AG10803 (cell line): ENCODE measurements around the gene LSR.

Experiments used
- DNase-seq: peaks from one replicate; pipeline ENCODE4 v3.0.0; 2010; ENCODE audit warnings: low read depth
- H3K4me3 ChIP-seq: 2 replicates; pipeline ENCODE4 v1.5.1; 2011; ENCODE audit warnings: mild to moderate bottlenecking, low read length, control low read depth
- CTCF ChIP-seq: conservative IDR thresholded peaks from 2 replicates; pipeline ENCODE4 v1.5.1; 2011; ENCODE audit warnings: mild to moderate bottlenecking, low read length, control low read depth, inconsistent platforms

Gene LSR, protein sequence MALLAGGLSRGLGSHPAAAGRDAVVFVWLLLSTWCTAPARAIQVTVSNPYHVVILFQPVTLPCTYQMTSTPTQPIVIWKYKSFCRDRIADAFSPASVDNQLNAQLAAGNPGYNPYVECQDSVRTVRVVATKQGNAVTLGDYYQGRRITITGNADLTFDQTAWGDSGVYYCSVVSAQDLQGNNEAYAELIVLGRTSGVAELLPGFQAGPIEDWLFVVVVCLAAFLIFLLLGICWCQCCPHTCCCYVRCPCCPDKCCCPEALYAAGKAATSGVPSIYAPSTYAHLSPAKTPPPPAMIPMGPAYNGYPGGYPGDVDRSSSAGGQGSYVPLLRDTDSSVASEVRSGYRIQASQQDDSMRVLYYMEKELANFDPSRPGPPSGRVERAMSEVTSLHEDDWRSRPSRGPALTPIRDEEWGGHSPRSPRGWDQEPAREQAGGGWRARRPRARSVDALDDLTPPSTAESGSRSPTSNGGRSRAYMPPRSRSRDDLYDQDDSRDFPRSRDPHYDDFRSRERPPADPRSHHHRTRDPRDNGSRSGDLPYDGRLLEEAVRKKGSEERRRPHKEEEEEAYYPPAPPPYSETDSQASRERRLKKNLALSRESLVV

GRCh38 chr19:35248310-35249145 lies at the start of gene LSR:
Gene LSR, plus strand, starts transcription at chr19:35249002. Its CDS starts 21 bp downstream, at chr19:35249023.
- no peak within 1 kb of the TSS for H3K4me3 ChIP-seq
- no peak for TF ChIP-seq CTCF
- no peak for DNase-seq

GRCh38 chr19:35199481-35199880 lies 49.3 kb upstream of the LSR start:
- TF ChIP-seq CTCF, result no peak
- H3K4me3 ChIP-seq, result no peak overlapping the region
- DNase-seq, result no peak

- DNase-seq, result no peak
- no peak overlapping the region for H3K4me3 ChIP-seq
- no peak for TF ChIP-seq CTCF
Measured at GRCh38 chr19:35202722-35203688, 45.8 kb upstream of the LSR start.

DNA sequence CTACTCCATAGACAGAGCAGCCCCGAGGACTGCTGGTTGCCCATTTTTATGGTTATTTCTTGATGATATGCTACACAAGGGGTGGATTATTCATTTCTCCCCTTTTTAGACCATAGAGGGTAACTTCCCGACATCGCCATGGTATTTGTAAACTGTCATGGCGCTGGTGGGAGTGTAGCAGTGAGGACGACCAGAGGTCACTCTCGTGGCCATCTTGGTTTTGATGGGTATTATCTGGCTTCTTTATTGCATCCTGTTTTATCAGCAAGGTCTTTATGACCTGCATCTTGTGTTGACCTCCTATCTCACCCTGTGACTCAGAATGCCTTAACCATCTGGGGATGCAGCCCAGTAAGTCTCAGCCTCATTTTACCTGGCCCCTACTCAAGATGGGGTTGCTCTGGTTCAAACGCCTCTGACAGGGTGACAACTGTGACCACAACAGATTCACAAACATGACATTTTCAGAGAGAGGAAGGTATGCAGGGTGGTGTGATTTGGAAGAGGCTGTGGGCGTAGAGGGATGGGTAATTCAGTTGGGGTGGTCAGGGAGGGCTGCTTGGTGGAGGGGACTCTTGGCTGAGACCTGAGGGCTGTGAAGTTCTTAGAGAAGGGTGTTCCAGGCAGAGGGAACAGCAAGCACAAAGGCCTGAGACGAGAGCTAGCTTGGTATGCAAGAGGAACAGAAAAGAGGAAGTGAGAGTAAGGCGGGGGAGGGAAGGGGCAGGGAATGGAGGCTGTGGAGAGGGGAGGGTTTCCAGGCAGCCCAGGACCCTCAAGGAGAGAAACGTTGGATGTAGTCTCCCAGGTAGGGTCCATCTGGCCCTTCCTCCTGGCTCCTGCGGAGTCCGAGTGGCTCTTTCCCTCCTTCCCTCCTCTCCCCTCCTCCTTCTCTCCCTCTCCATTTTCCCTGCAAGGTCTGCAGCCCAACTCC lies 43.7 kb upstream of the LSR start:
- TF ChIP-seq CTCF, result no peak
- DNase-seq, result no peak
- no peak overlapping the region for H3K4me3 ChIP-seq

DNA sequence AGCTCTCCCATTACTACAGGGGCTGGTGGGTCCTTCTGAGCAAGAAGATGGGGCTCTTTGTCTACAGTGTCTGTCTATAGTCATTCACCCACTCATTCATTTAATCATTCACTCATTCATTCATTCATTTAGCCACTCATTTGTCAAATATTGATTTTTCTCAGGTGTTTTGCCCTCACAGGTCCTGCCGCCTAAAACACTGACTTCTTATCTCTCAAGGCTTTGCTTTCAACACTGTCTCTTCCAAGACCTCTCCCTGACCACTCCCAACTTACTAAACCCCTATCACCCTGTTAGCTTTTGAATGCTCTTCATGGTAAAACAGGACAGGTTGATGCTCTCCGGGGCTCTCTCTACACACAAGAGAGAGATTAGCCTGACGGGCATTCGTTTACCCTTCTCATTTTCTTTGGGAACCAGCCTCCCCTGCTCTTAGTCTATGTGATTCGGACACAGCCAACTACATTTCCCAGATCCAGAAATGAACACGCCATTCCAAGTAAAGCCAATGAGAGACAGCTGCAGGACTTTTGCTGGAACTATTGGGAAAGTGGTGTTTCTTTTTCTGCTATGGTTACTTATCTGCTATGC lies 43.0 kb upstream of the LSR start:
- DNase-seq, result no peak
- TF ChIP-seq CTCF, result no peak
- no peak overlapping the region for H3K4me3 ChIP-seq
